Esophagus squamous epithelium (tissue), 4 donors: ENCODE data around the gene FAIM2.

Experiments used
- POLR2A ChIP-seq, 4 donors: fragments of 450-650 bp; IDR thresholded peaks; one replicate each; pipeline ENCODE4 v1.6.1; 2017; ENCODE audit warnings: antibody characterized with exemption in 4 of 4, mild to moderate bottlenecking in 4 of 4, moderate library complexity in 3 of 4
- TF ChIP-seq, protein P1 (sequence below), 6 experiments: fragments of 450-650 bp in 4 of 6; fragments of 200-600 bp in 2 of 6; sonication (generic) in 2 of 6; IDR thresholded peaks; one replicate each; pipeline ENCODE4 v1.5.1; 2016 to 2019; ENCODE audit warnings: antibody characterized with exemption in 6 of 6, mild to moderate bottlenecking in 4 of 6, moderate library complexity in 4 of 6

DNA sequence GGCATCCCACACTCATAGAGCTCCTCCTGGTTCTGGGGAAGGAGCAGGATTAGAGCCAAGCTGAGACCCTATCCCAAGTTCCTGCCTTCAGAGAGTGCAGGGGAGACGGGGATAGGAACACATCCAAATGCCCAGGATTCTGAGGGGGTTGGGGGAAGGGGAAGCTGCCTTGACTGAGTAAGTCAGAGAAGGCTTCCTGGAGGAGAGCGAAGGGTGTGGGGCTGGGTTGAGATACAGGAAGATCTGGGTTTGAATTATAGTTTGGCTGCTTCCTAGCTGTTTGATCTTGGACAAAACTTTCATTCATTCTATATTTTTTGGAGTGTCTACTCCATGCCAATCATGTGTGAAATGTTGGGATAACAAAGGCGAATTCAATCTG, 38.8 kb upstream of the FAIM2 start:
- TF ChIP-seq, protein P1, sequence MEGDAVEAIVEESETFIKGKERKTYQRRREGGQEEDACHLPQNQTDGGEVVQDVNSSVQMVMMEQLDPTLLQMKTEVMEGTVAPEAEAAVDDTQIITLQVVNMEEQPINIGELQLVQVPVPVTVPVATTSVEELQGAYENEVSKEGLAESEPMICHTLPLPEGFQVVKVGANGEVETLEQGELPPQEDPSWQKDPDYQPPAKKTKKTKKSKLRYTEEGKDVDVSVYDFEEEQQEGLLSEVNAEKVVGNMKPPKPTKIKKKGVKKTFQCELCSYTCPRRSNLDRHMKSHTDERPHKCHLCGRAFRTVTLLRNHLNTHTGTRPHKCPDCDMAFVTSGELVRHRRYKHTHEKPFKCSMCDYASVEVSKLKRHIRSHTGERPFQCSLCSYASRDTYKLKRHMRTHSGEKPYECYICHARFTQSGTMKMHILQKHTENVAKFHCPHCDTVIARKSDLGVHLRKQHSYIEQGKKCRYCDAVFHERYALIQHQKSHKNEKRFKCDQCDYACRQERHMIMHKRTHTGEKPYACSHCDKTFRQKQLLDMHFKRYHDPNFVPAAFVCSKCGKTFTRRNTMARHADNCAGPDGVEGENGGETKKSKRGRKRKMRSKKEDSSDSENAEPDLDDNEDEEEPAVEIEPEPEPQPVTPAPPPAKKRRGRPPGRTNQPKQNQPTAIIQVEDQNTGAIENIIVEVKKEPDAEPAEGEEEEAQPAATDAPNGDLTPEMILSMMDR (IDR thresholded peaks at IDR 0.05) = no peak
- no peak for TF ChIP-seq POLR2A (IDR thresholded peaks at IDR 0.05)
